Gastrocnemius medialis (tissue), 4 donors: Measurements from ENCODE around the gene SATB2. TPM values are rescaled to one million over a fixed set of nuclear protein-coding genes. Genes with fewer than 3 reads are reported as not detected.

Experiments
- ATAC-seq, 2 donors: fragments of 150-250 bp; one replicate each; pipeline ENCODE4 v1.9.1; 2016
- DNase-seq, 2 donors: peaks; one replicate each; pipeline ENCODE4 v3.0.0-alpha.2; 2019
- H3K27ac ChIP-seq, 4 donors: fragments of 200-600 bp; sonication (generic); 1 replicate in 1 of 4; 2 replicates in 3 of 4; pipeline ENCODE4 v1.5.1; 2016 to 2018; ENCODE audit warnings: mild to moderate bottlenecking in 2 of 4, moderate library complexity in 1 of 4
- H3K27me3 ChIP-seq, 3 donors: fragments of 200-600 bp; sonication (generic) in 2 of 3; 1 replicate in 1 of 3; 2 replicates in 2 of 3; pipeline versions ENCODE4 v1.5.1 to v1.6.0; 2016 to 2019; ENCODE audit warnings: mild to moderate bottlenecking in 1 of 3, moderate library complexity in 1 of 3
- H3K36me3 ChIP-seq, 2 donors: fragments of 200-600 bp; sonication (generic) in 1 of 2; one replicate each; pipeline ENCODE4 v1.5.1; 2017 to 2018
- H3K4me1 ChIP-seq, 2 donors: fragments of 200-600 bp; sonication (generic) in 1 of 2; one replicate each; pipeline ENCODE4 v1.5.1; 2016 to 2017; ENCODE audit warnings: mild to moderate bottlenecking in 2 of 2
- H3K4me3 ChIP-seq, 4 donors: fragments of 200-600 bp; sonication (generic) in 3 of 4; 1 replicate in 1 of 4; 2 replicates in 3 of 4; pipeline ENCODE4 v1.5.1; 2016 to 2019; ENCODE audit warnings: mild to moderate bottlenecking in 2 of 4
- H3K9me3 ChIP-seq, 3 donors: fragments of 200-600 bp; sonication (generic) in 2 of 3; 1 replicate in 1 of 3; 2 replicates in 2 of 3; pipeline ENCODE4 v1.5.1; 2016 to 2019
- POLR2A ChIP-seq, 2 donors: fragments of 450-650 bp; IDR thresholded peaks; one replicate each; pipeline ENCODE4 v1.6.1; 2017; ENCODE audit warnings: antibody characterized with exemption in 2 of 2, mild to moderate bottlenecking in 2 of 2, moderate library complexity in 2 of 2
- in situ Hi-C, 4 donors: fragments of 200-750 bp; cut with MboI; loops; one replicate each; pipeline versions ENCODE4 v1.15.0 to v1.8.0; 2017; ENCODE audit warnings: low sequenced_read_pairs in 4 of 4
- intact Hi-C: fragments of 100-400 bp; cut with DNase I; formaldehyde crosslinking; loops from one replicate; pipeline ENCODE4 v1.15.1; 2023; ENCODE audit warnings: low total_unique reads
- total RNA-seq, 4 donors: library from RNA; depleted of rRNA; stranded (reverse); fragments of >200 nt; gene quantifications; one replicate each; pipeline versions ENCODE4 v1.1.0 to v1.2.3, GENCODE V29; 2016
- TF ChIP-seq, protein P1 (sequence below), 5 experiments: fragments of 450-650 bp in 3 of 5; fragments of 200-600 bp in 2 of 5; sonication (generic) in 2 of 5; IDR thresholded peaks in 4 of 5; conservative IDR thresholded peaks in 1 of 5; 1 replicate in 4 of 5; 2 replicates in 1 of 5; pipeline ENCODE4 v1.5.1; 2016 to 2019; ENCODE audit warnings: antibody characterized with exemption in 5 of 5, mild to moderate bottlenecking in 3 of 5, moderate library complexity in 3 of 5

SATB2 gene
- total RNA-seq, 4 donors from 2014 or later: 2.0 to 6.4 (median 4.5) TPM

DNA sequence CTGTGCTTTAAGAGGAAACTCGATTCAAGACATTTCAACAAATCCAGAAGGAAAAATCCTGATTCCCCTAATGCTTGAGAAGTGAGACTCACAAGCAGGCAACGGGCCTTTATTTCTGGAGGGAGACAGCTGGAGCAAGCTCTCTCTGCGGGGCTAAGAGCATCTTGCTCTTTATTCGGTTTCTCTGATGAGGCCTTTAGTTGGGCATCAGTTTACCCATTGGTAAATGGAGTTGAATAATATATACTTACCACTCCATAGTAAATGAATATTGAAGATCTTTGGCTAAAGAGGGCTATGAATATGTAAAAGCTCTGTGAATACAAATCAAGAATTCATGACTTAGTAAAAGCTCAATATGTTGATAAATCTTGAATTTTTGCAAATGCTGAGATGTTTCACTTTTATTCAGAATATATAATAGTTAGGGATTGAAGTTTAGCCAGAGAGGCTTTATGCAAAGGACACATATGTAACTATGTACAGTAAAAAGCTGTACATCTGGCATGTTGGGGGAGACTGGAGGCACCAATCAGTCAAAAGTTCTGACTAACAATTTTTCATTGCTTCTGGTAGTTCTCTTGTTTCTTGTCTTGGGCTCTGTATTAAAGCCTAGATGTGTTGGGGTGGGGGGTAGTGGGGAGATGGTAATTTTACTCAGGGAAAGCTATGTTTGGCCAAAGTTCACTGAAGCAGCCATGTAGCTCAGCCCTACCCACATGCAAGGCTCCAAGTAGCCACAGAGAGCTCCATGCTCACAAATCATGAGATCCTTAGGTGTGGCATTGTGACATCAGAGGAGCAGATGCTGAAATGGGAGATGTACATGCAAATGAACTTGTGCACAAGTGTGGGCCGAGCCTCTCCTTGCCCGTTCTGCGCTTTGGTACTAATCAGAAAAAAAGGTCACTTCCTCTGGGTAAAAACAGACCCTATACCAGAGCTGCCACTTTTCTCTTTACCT is 200.2 kb downstream of the SATB2 start:
- Histone ChIP-seq H3K27ac (no peak overlapping the region), H3K36me3 (no peaks in the 10 kb centered on the region), H3K4me1 (no peaks in the 10 kb centered on the region), H3K4me3 (no peak overlapping the region), H3K27me3 (no peaks in the 10 kb centered on the region), H3K9me3 (no peaks in the 10 kb centered on the region)
- no peak for TF ChIP-seq POLR2A (IDR thresholded peaks at IDR 0.05)
- TF ChIP-seq, protein P1, sequence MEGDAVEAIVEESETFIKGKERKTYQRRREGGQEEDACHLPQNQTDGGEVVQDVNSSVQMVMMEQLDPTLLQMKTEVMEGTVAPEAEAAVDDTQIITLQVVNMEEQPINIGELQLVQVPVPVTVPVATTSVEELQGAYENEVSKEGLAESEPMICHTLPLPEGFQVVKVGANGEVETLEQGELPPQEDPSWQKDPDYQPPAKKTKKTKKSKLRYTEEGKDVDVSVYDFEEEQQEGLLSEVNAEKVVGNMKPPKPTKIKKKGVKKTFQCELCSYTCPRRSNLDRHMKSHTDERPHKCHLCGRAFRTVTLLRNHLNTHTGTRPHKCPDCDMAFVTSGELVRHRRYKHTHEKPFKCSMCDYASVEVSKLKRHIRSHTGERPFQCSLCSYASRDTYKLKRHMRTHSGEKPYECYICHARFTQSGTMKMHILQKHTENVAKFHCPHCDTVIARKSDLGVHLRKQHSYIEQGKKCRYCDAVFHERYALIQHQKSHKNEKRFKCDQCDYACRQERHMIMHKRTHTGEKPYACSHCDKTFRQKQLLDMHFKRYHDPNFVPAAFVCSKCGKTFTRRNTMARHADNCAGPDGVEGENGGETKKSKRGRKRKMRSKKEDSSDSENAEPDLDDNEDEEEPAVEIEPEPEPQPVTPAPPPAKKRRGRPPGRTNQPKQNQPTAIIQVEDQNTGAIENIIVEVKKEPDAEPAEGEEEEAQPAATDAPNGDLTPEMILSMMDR (IDR thresholded peaks at IDR 0.05 in 4 of 5, conservative IDR thresholded peaks at IDR 0.05 in 1 of 5): no peak
- DNase-seq (no peak), ATAC-seq (no peak)
- in situ Hi-C loops: no loop called here
- intact Hi-C loops: no loop called here

DNA sequence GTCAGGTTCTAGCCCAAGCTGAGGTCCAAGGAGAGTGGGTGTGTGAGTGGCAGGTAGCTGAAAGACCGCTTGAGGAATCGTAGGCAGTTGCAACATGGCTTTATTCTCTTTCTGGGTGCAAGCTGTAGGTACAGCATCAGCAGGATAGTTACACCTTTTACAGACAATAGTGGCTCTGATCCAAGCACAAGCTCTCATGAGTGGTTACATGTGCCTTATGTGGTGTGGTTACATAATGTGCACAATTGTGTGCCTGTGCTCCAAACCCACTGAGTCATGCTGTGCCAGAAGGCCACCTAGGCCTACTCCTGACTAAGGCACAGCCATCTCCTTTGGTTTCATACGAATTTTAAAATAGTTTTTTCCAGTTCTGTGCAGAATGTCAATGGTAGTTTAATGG is 227.6 kb downstream of the SATB2 start:
- ATAC-seq: no peak
- no peak for TF ChIP-seq POLR2A (IDR thresholded peaks at IDR 0.05)
- TF ChIP-seq, protein P1 (IDR thresholded peaks at IDR 0.05 in 4 of 5, conservative IDR thresholded peaks at IDR 0.05 in 1 of 5): no peak
- H3K27ac ChIP-seq: no peak overlapping the region
- intact Hi-C loops (no loop called here), in situ Hi-C loops (no loop called here)
- DNase-seq: no peak
- H3K9me3 ChIP-seq: no peaks in the 10 kb centered on the region
- H3K36me3 ChIP-seq: no peaks in the 10 kb centered on the region
- H3K27me3 ChIP-seq: no peaks in the 10 kb centered on the region
- H3K4me3 ChIP-seq: no peak overlapping the region
- H3K4me1 ChIP-seq: no peaks in the 10 kb centered on the region

DNA sequence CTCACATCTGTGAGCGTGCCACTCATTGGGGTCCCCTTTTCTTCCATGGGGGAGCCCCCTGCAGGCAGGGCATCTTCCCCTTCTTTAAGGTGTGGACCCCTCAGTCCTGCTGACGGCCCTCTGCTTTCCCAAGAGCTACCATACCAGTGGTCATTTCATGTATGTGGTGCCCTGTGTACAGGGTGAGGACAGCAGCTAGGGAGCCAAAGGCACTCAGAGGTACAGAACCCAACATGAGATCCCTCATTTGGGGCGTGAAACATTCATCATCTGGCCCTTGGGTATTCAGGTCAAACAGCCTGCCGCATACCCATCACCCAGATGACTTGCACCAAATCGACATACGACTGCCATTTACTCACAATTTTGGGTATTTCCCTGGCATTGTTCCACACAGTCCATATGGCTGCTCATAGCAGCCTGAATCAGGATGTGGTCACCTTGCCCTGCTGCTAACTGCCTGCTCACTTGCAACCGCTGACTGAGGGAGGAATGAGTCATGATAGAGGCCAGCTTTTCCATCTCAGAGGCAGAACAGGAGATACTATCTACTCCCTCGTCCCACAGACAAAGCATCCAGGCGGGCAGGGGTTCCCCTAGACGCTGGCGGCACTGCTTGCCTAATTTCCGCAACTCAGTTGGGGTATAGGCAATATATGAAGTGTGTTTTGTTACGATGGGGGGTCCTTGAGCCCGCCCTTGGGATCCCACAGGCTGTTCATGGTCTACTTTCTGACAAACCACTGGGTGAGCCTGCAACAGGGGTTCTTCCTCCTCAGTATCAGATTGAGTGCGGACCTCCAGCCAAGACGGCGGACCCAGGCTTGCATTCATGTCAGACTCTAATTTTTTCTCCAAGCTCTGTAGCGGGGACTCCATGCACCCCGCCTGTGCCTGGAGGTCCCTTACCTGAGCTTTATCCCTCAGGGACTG is 228.6 kb downstream of the SATB2 start:
- no peak for DNase-seq
- H3K36me3 ChIP-seq: no peaks in the 10 kb centered on the region
- no peak for TF ChIP-seq POLR2A (IDR thresholded peaks at IDR 0.05)
- TF ChIP-seq, protein P1 (IDR thresholded peaks at IDR 0.05 in 4 of 5, conservative IDR thresholded peaks at IDR 0.05 in 1 of 5): no peak
- no peaks in the 10 kb centered on the region for H3K9me3 ChIP-seq
- no peak overlapping the region for H3K27ac ChIP-seq
- H3K4me3 ChIP-seq: no peak overlapping the region
- H3K4me1 ChIP-seq: no peaks in the 10 kb centered on the region
- ATAC-seq: no peak
- in situ Hi-C loops (no loop called here), intact Hi-C loops (no loop called here)
- no peaks in the 10 kb centered on the region for H3K27me3 ChIP-seq

DNA sequence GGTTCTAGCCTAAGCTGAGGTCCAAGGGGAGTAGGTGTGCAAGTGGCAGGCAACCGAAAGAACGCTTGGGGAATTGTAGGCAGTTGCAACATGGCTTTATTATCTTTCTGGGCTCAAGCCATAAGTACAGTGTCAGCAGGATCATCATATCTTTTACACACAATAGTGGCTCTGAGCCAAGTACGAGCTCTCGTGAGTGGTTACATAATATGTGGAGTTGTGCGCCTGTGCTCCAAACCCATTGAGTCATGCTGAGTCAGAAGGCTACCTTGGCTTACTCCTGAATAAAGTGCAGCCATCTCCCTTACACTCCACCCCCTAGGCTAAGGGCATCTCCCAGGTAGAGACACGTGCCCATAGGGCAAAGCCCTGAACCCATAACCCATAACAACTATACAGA is 233.9 kb downstream of the SATB2 start:
- TF ChIP-seq POLR2A (IDR thresholded peaks at IDR 0.05): no peak
- TF ChIP-seq, protein P1 (IDR thresholded peaks at IDR 0.05 in 4 of 5, conservative IDR thresholded peaks at IDR 0.05 in 1 of 5): no peak
- Histone ChIP-seq H3K4me1 (no peaks in the 10 kb centered on the region), H3K4me3 (no peak overlapping the region), H3K27ac (no peak overlapping the region), H3K27me3 (no peaks in the 10 kb centered on the region), H3K9me3 (no peaks in the 10 kb centered on the region), H3K36me3 (no peaks in the 10 kb centered on the region)
- intact Hi-C loops: no loop called here
- in situ Hi-C loops: no loop called here
- ATAC-seq (no peak), DNase-seq (no peak)
